Medulla oblongata (tissue), 1 donor: ENCODE data around the gene CASTOR2.
"Not testable (repeated sequence)": the region's sequence is repeated elsewhere in the genome, so short reads cannot be mapped to it uniquely, and the experiment has no call there.

Source experiments
- DNase-seq: peaks from one replicate; pipeline ENCODE4 v3.0.0-alpha.2; 2015; ENCODE audit errors: extremely low spot score

CASTOR2 gene

GRCh38 chr7:75050501-75050900 lies 86.0 kb downstream of the CASTOR2 start:
- DNase-seq: no peak

- peak; percentile 79 for DNase-seq
These were observed 90.2 kb downstream of the CASTOR2 start for GRCh38 chr7:75054744-75055143.

GRCh38 chr7:75055155-75055554 lies 90.7 kb downstream of the CASTOR2 start:
- no peak for DNase-seq

GRCh38 chr7:75055830-75056772 lies 91.6 kb downstream of the CASTOR2 start:
- no peak for DNase-seq

- no peak for DNase-seq
These were observed 93.9 kb downstream of the CASTOR2 start for GRCh38 chr7:75058406-75058805.

GRCh38 chr7:75064291-75064690 lies 99.8 kb downstream of the CASTOR2 start:
- DNase-seq: no peak

- DNase-seq: no peak
These were observed 100.3 kb downstream of the CASTOR2 start for GRCh38 chr7:75064801-75065200.

GRCh38 chr7:75066521-75066920 lies 102.0 kb downstream of the CASTOR2 start:
- no peak for DNase-seq

- DNase-seq: no peak
These were observed 108.4 kb downstream of the CASTOR2 start for GRCh38 chr7:75072981-75073283.

- not testable (repeated sequence) for DNase-seq
These were observed 109.7 kb downstream of the CASTOR2 start for GRCh38 chr7:75074262-75074641.
